Uterus (tissue), 2 donors: ENCODE measurements around the gene TSEN54.

Experiments
- CTCF ChIP-seq, 4 experiments: fragments of 200-600 bp in 2 of 4; fragments of 450-650 bp in 2 of 4; sonication (generic) in 2 of 4; IDR thresholded peaks; one replicate each; pipeline ENCODE4 v1.5.1; 2016 to 2019; ENCODE audit warnings: antibody characterized with exemption in 4 of 4, mild to moderate bottlenecking in 2 of 4, moderate library complexity in 1 of 4
- POLR2A ChIP-seq, 2 donors: fragments of 450-650 bp; IDR thresholded peaks; one replicate each; pipeline ENCODE4 v1.6.1; 2016; ENCODE audit warnings: antibody characterized with exemption in 2 of 2, mild to moderate bottlenecking in 1 of 2, moderate library complexity in 1 of 2

GRCh38 chr17:75471207-75471606 lies 45.1 kb upstream of the TSEN54 start:
- TF ChIP-seq CTCF (IDR thresholded peaks at IDR 0.05) = no peak
- no peak for TF ChIP-seq POLR2A (IDR thresholded peaks at IDR 0.05)
